Astrocyte of the cerebellum (primary cell): ENCODE data around the gene SDR9C7.
"Not testable (repeated sequence)": the region's sequence is repeated elsewhere in the genome, so short reads cannot be mapped to it uniquely, and the experiment has no call there.

Source experiments
- DNase-seq: peaks from one replicate; pipeline ENCODE4 v3.0.0-alpha.2; 2011; ENCODE audit warnings: low read depth
- H3K4me3 ChIP-seq: 2 replicates; pipeline ENCODE4 v1.5.1; 2011; ENCODE audit warnings: mild to moderate bottlenecking, low read depth, low read length, moderate library complexity
- in situ Hi-C: cut with HindIII; loops from 2 replicates; pipeline ENCODE4 v1.10.0; 2017; ENCODE audit warnings: low sequenced_read_pairs
- TF ChIP-seq, protein P1 (sequence below): IDR thresholded peaks from 2 replicates; pipeline ENCODE4 v1.5.1; 2012; ENCODE audit warnings: low read length, low read depth, moderate library complexity, mild to moderate bottlenecking; ENCODE audit errors: missing control alignments

Gene SDR9C7

DNA sequence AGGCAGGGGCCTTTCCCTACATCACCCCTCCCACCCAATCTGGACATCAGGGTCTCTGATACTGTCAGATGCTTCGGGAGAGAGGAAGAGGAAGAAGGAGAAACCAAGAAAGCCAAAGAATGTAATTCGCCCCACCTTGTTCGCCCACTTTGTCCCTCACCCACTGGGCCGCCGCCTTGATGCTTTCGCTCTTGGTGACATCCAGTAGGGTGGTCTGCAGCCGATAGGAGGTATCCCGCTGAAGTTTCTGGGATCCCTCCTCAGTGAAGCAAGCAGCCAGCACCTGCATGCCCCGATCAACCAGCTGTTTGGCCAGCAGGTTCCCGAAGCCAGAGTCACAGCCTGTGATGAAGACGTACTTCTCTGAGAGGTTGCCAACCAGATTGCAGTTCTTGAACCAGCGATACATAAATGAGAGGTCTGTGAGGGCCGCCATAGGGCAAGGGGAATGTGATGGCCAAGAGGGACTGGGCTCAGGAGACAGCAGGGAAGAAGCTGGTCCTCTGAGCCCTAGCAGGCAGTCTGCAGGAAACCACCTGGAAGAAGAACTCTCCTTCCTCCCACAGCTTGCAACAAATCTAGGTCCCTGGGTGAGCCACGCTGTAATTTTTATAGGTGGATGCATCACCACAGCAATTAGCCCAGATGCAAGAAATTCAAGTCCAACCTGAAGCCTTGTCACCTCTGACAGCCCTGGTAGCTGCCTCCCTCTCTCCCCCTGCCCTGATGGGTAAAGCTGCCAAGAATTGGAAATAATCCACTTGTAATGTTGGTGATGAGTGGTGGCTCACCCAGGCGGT lies at the start of gene SDR9C7:
TSS of gene SDR9C7 (minus strand) at position 583 of the 800 bp plus-strand sequence. CDS start at position 436, 147 bp downstream.
- in situ Hi-C loops, result no loop called here
- TF ChIP-seq, protein P1, sequence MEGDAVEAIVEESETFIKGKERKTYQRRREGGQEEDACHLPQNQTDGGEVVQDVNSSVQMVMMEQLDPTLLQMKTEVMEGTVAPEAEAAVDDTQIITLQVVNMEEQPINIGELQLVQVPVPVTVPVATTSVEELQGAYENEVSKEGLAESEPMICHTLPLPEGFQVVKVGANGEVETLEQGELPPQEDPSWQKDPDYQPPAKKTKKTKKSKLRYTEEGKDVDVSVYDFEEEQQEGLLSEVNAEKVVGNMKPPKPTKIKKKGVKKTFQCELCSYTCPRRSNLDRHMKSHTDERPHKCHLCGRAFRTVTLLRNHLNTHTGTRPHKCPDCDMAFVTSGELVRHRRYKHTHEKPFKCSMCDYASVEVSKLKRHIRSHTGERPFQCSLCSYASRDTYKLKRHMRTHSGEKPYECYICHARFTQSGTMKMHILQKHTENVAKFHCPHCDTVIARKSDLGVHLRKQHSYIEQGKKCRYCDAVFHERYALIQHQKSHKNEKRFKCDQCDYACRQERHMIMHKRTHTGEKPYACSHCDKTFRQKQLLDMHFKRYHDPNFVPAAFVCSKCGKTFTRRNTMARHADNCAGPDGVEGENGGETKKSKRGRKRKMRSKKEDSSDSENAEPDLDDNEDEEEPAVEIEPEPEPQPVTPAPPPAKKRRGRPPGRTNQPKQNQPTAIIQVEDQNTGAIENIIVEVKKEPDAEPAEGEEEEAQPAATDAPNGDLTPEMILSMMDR, result no peak
- H3K4me3 ChIP-seq, result no peak within 1 kb of the TSS
- DNase-seq, result no peak

DNA sequence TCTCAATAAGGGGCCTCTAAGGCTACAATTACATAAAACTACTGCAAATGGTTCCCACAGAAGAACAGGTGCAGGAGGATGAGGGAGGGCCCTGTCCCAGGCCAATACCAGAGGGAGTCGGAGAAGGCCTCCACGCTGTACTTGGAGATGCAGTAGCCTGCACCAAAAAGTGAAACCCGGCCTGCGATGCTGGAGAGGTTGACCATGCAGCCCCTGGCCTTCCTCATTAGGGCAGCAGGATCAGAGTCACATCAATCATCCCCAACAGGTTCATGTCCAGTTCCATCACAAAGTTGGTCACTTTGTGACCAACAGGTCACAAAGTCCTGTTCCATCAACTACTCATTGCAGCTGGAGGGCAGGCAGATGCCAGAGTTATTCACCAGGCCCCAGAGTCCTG lies 49.2 kb upstream of the SDR9C7 start:
- no peak for DNase-seq
- H3K4me3 ChIP-seq, result no peak overlapping the region
- in situ Hi-C loops, result no loop called here
- TF ChIP-seq, protein P1, result no peak

DNA sequence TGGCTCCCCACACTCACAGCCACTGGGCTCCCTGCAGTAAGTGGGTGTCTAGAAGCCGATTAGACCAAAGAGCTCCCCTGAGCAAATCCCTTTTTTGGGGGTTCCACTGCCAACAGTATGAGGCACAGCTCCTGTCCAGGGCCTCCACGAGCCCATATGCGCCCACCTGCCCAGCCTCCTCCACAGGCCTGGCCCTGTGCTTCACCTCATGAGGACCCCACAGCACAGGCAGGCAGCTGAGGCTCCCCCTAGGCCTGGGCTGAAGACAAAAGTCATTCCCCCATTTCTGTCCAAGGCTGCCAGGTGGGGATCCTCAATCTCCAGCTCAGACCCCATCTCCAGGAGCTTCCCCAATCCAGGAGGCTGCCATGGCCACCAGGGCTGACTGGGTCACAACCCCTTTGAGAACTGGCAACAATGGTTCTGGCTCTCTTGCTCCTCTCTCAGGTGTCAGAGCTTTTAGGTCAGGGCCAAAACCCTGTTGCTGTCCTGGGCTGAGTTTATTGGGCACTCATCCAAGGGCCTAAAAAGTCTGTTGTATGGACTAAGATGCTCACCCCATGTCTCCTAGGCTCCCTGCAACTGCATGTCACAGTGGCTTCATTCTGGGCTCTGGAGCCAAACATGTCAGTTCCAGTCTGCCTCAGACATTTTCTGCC lies 48.5 kb upstream of the SDR9C7 start:
- in situ Hi-C loops, H3K4me3 ChIP-seq, DNase-seq: not testable (repeated sequence)

DNA sequence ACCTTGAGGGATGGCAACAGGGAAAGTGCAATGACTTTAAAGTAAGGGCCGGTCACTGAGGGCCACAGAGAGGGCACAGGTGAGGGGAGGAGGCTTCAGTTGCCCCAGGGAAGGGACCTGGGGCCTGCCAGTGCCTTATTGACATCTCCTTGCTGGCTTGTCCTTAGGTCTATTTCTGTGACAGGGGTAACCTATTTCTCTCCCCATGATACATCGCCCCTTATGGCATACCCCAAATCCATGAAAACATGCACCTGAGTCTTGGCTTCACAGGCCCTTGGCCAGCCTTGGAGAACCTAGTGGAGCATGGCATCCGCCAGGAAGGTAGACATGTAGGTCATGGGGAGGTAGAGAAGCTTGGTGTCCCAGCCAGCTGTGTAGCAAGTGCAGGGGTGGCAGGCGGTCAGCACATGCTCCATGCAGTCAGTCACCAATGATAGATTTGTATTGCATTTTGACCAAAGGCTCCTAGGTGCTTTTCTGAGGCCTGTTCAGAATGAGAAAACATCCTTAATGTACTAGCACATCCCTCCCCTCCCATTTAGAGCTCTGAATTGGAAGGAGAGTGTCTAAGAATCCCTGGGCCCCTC lies 46.8 kb upstream of the SDR9C7 start:
- no peak overlapping the region for H3K4me3 ChIP-seq
- DNase-seq, result no peak
- in situ Hi-C loops, result no loop called here
- TF ChIP-seq, protein P1, result no peak

DNA sequence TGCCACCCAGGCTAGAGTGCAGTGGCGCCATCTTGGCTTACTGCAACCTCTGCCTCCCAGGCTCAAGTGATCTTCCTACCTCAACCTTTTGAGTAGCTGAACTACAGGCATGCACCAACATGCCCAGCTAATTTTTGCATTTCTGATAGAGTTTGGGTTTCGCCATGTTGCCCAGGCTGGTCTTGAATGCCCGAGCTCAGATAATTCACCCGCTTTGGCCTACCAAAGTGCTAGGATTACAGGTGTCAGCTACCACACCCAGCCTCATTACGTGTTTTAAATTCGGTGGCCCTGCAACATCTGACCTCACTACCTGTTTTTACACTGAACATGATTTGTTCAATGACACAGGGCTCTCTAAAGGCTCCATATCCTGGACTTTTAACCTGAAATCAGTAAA lies 46.1 kb upstream of the SDR9C7 start:
- in situ Hi-C loops, result no loop called here

DNA sequence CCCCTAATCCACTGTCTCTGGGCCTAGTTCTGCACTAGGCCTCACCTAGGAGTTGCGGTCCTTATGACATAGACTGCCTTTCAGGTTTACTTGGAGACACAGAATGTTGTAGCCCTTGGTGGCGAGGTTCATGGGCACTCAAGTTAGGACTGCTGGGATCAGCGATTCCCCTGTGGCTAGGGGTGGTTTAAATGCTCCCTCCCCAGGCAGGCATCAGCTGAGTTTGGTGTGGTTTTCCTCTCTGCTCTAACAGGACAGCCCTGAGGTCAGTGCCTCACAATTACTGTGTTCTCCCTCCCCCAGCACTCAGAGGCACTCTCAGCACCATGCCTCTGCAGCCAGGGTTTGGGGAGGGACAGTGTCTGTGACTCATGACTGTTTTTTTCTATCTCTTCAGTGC lies 45.4 kb upstream of the SDR9C7 start:
- no peak for DNase-seq
- no peak overlapping the region for H3K4me3 ChIP-seq
- in situ Hi-C loops, result no loop called here
- TF ChIP-seq, protein P1, result no peak

More for the DNA sequence above, 46.1 kb upstream of the SDR9C7 start:
- H3K4me3 ChIP-seq, result no peak overlapping the region
- DNase-seq, result no peak
- TF ChIP-seq, protein P1, result no peak
